Spleen (tissue), 7 donors: ENCODE results near the gene CFAP77.

Experiments used
- CTCF ChIP-seq, 11 experiments: fragments of 200-600 bp in 7 of 11; fragments of 450-650 bp in 4 of 11; sonication (generic) in 4 of 11; IDR thresholded peaks in 8 of 11; conservative IDR thresholded peaks in 3 of 11; 1 replicate in 7 of 11; 2 replicates in 4 of 11; pipeline versions ENCODE4 v1.4.0 to v1.8.0; 2016 to 2021; ENCODE audit warnings: antibody characterized with exemption in 11 of 11, inconsistent platforms in 4 of 11, mild to moderate bottlenecking in 1 of 11
- POLR2A ChIP-seq, 3 donors: fragments of 450-650 bp; IDR thresholded peaks; one replicate each; pipeline ENCODE4 v1.5.1; 2017; ENCODE audit warnings: antibody characterized with exemption in 3 of 3, mild to moderate bottlenecking in 1 of 3
- donor health status: DM: no; HTN: no; CAD: no; lungs with moderate emphysema.
- donor health status: DM: no; HTN: no; CAD: no.
- donor health status: DM: no; HTN: no; CAD: no.

GRCh38 chr9:132426639-132427414 lies 16.8 kb downstream of the CFAP77 start:
- TF ChIP-seq POLR2A (IDR thresholded peaks at IDR 0.05) (no peak), CTCF (IDR thresholded peaks at IDR 0.05 in 8 of 11, conservative IDR thresholded peaks at IDR 0.05 in 3 of 11) (no peak)
